B cell (primary cell): Measurements from ENCODE around the gene VPS54.

ENCODE experiments used
- EZH2 ChIP-seq: IDR thresholded peaks from 2 replicates; pipeline ENCODE4 v1.6.1; 2012; ENCODE audit warnings: borderline replicate concordance, low read depth, mild to moderate bottlenecking, moderate library complexity, low read length; ENCODE audit not compliant: insufficient read depth, poor library complexity, severe bottlenecking
- TF ChIP-seq, protein P1 (sequence below): fragments of 200-600 bp; IDR thresholded peaks from one replicate; pipeline ENCODE4 v1.8.0; 2022; ENCODE audit warnings: antibody characterized with exemption, mild to moderate bottlenecking

DNA sequence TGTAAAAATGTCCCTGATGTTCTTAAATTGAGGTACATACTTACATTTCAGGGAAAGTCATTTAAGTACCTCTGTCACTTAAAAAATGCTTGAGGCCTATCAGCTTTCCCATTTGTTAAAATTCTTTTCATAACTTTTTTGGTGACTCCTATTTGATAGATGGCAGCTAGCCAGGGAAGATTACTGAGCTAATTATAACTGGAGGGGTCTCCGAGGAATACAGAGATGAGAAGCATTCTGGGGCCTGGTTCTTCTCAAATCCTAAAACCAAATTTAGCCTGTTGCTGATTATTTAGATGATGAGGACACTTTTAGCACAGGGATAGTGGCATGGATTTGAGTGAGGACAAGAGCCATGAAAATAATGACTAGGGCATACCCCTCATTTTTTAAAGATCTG lies 172.7 kb downstream of the VPS54 start:
- TF ChIP-seq, protein P1, sequence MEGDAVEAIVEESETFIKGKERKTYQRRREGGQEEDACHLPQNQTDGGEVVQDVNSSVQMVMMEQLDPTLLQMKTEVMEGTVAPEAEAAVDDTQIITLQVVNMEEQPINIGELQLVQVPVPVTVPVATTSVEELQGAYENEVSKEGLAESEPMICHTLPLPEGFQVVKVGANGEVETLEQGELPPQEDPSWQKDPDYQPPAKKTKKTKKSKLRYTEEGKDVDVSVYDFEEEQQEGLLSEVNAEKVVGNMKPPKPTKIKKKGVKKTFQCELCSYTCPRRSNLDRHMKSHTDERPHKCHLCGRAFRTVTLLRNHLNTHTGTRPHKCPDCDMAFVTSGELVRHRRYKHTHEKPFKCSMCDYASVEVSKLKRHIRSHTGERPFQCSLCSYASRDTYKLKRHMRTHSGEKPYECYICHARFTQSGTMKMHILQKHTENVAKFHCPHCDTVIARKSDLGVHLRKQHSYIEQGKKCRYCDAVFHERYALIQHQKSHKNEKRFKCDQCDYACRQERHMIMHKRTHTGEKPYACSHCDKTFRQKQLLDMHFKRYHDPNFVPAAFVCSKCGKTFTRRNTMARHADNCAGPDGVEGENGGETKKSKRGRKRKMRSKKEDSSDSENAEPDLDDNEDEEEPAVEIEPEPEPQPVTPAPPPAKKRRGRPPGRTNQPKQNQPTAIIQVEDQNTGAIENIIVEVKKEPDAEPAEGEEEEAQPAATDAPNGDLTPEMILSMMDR: no peak
- TF ChIP-seq EZH2: no peak
